HG02852 (cell line): ENCODE results near the gene ZNF385D.

Experiments used
- ATAC-seq: cut with Tn5 transposase; IDR thresholded peaks from one replicate; pipeline ENCODE4 v1.9.1; 2021; ENCODE audit warnings: mild to moderate bottlenecking, moderate library complexity; ENCODE audit not compliant: unreplicated experiment

The ZNF385D gene

DNA sequence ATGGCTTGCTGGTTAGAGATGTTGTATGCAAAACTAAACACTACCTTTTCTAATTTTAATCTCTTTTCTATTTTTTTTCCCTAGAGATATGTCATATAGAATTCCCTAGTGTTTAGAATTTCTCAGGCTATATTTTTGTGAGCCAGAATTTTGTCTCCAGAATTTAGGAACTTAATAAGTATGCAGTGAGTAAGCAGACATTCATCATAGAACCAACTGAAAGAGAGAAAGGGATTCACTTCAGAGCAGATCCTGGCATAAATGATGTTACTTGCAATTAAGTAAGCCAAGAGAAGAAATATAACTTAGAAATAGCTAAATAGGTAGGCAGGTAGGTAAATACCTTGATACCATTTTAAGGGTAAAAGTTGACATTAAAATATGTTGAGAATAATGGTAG is 288.9 kb downstream of the ZNF385D start:
- no peak for ATAC-seq

DNA sequence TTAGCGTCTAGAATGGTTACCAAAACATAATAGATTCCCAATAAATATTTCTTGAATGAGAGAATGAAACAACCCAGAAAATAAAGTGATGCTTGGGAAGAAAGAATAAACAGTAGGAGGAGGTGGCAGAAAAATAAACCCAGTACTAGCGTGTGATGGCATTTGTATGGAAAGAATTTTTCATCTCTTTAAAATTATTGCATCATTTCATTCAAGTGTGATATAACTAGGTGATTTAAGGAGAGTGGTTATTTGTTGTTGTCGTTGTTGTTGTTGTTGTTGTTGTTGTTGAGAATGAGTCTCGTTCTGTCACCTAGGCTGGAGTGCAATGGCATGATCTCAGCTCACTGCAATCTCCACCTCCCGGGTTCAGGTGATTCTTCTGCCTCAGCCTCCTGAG is 293.9 kb downstream of the ZNF385D start:
- ATAC-seq = no peak

DNA sequence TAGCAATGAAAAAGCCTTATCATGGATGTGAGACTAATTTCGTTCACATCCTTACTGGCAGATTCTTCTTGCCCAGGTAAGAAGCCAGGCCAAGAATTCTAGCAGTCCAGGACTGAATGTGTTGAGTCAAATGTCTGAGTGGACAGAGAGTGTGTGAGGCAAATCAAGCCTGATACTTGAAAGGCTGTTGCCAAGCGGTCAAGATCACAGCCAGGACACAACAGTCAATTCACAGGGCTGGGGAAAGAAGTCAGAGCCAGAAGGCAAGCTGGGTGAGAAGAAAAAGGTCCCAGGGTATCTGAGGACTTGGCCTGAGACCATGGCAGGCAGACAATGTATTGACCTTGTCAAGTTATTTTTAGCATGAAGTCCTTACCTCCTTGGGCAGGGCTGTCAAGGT is 301.3 kb downstream of the ZNF385D start:
- ATAC-seq = no peak

DNA sequence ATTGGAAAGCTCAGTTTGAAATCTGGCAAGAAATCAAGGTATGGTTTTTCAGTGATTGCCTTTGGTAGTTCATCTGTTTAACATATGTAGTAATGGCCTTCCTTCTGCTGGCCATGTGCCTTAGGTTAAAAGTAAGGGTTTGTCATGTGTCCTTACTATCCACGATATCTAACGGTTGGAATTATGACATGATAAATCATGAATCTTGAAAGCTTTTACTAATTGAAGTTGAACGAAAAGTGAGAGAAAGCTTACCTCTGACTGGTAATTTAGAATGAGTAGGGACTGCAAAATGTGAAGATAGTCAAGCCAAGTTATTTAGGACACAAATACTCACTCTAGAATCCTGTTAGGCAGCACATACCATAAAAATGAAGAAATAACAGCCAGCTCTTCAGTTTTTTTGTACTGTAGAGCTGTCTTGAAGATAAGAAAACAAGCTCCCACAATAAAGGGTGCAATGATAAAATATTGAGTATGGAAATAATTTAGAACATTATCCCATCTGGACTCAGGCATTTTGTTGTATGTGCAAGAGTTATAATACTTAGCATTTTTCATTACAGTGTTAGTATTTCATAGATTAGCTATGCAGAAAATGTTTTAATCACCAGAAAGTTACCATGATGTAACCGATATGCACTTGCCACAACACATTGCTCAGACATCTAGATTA is 303.4 kb downstream of the ZNF385D start:
- no peak for ATAC-seq

DNA sequence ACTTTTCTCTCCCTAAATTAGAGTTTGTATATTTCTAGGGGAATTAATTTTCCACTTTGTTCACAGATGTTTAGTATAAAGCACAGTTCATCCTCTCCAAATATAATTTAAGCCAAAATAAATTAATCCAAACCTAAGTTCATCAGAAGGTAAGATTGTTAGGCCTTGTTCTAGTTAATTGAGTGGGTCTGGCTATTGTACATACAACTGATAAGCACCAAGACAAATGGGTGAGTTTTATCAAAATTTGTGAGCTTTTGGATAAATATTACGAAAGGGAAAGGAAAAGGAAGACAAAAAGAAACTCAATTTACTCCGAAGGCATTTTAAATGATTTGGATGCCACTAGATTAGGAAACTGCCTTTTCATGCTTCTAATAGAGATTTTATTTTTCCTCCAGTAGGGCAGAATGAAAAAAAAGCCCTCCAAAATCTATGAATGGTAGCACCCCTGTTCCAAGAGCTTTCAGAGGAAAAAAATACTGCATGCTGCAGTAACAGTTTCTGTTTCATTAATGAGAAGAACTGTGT is 304.0 kb downstream of the ZNF385D start:
- ATAC-seq = no peak

DNA sequence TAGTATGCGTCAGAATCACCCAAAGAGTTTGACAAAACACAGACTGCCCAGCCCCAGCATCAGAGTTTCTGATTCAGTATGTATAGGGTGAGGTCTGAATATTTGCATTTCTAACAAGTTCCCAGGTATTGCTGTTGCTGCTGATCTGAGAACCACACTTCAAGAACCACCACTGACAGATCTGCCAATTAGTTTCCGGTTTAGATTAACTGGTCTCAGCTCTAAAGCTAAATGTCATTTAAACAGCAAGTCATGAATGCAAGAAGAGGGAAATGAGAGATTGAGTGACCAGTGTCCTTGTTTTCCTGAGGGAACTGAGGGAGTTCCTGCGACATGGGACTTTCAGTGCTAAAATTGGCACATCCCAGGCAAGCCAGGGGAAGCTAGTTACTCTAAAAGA is 305.0 kb downstream of the ZNF385D start:
- ATAC-seq = peak; percentile 71

DNA sequence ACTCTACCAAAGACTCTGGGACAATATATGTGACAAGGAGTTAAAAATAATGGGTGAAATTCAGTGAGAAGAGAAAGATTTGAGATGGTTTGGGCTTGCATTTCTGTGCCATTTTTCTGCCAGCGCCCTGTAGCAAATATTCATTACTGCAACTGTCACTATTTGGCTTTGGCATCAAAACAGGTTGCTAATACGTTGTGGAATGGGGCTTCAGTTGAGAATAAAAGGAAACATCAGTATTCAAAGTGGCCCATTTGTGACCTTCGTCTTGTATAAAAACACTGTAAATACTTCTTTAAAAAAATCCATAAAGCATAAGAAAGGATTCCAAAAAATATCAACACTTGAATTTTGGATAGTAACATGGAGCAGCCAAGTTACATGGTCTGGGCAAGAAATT is 309.2 kb downstream of the ZNF385D start:
- ATAC-seq = no peak

DNA sequence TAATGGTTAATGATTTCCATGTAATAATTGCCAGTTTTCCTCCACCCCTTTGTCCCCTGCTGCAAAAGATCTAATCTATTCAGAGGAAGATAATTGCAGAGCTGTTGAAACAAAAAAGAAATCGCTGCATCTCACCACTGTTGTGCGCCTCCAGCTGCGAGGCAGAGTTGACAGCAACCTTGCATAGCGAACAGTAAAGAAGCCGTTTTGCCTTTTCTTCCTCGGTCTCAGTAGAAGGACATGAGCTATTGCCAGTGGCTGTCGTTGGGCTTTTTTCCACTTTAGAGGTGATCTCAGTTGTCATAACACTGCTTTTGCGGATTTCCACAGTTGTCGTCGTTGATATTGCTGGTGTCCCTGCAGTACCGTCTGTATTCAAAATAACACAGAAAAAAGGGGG is 314.2 kb downstream of the ZNF385D start:
- ATAC-seq = no peak

DNA sequence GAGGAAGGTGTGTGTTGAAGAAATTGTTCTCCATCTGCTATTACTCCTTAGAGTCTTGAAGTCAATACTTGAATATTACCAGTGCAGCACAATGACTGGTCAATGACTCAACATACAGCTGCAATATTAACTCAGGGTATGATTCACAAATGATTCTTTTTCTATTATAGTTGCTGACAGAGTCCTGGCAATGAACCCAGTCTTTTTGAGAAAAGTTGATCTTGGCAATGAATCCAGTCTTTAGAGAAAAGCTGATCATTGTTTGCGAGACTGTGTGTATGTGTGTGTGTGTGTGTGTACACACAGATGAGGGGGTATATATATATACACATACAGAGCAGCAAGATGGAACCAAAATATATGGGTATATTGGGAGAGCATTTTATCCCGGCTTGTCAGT is 315.1 kb downstream of the ZNF385D start:
- ATAC-seq = no peak

DNA sequence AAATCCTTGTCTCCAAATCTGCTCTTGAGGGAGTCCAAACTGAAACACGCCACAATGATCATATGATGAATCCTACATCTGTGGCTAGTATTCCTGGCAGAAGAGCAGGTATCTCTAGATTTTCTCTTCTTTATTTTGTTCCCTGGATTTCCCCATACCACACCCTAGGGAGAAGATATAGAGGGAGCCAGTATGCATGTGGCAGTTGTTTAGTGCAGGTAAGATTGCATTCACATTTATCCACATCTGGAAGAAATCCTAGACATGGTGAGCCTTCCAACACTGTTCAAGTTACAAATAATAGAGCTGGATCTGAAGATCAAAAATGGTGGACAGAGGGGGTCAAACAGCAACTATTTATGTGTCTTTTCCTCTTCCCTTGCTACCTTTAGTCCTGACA is 316.7 kb downstream of the ZNF385D start:
- no peak for ATAC-seq

DNA sequence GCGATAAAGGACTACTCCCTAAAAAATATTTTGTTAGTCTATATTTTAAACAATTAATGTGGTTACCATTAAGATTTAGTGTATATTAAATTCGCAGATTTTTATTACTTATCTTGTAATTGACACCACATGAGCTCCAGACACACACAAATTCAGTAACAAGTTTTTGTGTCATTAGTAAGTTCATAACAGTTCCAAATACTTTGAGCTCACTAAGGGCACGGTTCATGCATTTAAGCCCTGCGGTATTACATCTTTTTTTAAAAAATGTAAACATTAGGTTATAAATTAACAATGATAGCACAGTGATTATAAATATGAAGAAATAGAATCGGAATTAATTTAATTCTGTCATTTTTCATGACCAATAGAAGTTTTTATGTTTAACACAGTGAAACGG is 317.3 kb downstream of the ZNF385D start:
- ATAC-seq = no peak

DNA sequence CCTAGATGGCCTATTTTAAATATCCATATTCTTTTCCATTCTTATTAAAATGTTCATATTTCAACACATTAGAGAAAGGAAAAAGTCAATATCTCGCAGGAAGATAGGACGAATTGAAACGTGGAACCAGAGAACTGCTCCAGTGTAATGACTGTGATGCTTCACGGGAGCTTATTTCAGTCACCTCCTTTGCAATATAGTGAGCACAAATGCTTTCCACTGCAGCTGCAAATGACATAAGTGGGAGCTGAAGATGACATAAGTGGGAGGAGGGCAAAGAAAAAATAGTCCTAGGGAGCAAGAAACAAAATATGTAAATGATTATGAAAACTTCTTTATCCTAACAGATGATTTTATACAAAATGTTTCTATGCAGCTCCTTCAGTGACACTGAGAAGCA is 324.1 kb downstream of the ZNF385D start:
- ATAC-seq = no peak

DNA sequence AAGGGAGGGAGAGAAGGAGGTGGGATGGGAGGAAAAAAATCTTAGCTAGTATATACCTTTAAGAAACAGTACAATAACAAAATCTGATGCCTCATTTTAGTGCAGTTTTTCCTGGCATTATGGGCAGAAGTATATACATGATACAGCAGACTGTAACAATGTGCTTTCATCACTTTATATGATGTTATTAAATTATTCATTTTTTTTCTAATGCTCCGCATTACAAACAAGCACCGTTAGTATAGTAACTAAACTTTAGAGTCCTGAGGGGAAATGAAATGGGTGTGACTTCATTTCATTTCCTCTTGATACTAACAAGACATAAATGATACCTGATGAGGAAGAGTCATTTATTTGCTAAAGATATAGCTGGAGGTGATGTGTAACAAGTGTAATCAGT is 325.3 kb downstream of the ZNF385D start:
- no peak for ATAC-seq

DNA sequence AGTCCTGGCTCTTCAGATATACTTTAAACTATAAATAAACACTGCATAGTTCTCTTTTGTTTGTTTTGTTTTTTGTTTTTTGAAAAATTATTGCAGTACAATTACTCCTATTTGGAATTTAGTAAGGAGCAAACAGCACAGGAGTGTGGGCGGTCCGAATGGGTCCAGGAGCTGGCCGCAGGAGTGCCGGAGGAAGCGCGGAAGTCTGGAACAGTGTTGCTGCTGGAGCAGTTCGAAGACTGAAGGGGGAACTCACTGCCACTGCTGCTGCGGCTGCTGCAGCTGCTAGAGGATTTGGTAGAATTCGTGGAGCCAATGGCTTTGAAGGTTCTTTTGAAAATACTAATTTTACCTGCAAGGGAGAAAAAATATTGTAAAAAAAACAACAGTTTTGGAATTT is 329.9 kb downstream of the ZNF385D start:
- no peak for ATAC-seq

DNA sequence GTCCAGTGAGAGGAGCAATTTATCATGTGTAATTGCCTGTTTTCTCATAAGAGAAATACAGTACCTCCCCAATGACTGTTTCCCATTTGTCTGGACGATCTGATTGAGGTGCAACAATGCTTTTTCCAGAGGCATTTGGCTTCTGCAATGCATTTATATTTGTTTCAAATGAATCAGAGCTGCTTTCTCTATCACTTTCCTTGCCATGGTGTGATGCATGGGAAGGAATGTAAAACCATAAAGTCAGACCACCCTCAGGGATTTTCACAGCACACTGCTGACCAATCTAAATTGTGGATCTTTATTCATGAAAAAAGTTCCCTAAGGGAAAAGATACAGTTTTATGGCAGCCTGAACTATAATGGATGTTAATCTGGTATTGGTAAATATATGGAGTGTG is 333.0 kb downstream of the ZNF385D start:
- no peak for ATAC-seq

DNA sequence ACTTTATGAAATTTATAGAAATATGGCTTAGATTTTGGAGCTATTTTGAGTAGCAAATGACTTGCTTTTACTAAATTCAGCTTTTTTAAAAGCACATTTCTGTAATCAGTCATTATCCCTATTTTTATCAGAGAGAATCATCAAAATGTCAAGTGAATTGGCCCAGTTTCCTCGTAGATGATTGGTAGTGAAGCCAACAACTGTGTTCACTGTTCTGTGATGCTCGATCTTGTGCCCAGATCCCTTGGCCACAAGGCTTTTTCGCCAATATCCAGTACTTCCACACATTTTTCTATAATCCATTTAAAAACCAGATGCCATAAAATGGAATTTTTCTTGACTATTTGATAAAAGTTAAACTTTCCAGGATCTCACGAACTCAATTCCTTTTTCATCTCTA is 336.5 kb downstream of the ZNF385D start:
- ATAC-seq = no peak

DNA sequence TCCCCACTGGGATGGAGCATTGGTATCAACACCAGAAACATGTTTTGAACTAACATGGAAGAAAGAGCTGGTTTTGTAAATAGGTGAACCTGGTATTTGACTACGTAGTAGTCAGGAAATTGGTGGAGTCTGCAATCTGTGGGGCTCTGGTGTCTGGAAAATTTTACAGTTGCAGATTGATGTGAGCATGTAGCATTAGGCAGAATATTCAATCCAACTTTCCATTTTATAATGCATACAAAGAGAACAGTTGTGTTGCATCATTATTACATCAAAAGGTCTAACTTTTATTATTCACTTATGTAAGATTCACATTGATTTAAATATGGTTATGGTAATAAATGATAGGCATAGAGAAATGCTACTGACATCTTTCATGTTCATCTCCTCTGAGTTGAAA is 340.0 kb downstream of the ZNF385D start:
- no peak for ATAC-seq

DNA sequence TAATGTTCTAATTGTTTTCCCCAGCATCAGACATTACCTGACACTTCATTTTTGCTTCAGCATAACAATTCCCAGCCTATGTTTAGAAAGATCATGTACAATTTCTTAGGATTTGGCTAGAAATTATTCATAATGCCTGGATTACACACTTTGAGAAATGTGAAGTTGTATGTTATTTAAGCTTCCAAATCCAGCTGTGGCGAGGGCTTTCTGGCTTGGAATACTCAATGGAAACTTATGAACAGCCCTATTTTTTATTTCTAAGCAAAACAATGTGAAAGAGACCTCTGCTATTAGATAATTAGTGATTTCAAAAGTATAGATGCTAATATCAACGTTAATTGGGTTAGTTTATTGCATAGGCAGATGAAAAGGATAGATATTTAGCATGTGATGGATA is 341.6 kb downstream of the ZNF385D start:
- no peak for ATAC-seq

DNA sequence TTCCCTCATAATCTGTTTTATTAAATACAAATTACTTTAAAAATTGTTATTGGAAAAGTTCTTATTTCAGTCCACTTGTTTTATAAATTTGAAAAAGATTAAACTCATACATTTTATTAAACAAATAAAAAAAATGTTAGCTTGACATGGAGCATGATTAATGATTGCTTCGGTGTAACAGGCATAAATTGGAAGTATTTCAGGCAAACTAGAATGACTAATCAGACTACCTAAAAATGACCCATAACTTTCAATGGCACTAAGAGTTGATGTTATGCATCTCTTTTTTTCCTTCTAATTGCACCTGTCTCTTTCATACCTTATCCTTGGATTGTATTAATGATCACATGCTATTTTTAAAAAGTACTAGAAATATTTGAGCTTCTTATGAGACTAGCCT is 343.3 kb downstream of the ZNF385D start:
- no peak for ATAC-seq

DNA sequence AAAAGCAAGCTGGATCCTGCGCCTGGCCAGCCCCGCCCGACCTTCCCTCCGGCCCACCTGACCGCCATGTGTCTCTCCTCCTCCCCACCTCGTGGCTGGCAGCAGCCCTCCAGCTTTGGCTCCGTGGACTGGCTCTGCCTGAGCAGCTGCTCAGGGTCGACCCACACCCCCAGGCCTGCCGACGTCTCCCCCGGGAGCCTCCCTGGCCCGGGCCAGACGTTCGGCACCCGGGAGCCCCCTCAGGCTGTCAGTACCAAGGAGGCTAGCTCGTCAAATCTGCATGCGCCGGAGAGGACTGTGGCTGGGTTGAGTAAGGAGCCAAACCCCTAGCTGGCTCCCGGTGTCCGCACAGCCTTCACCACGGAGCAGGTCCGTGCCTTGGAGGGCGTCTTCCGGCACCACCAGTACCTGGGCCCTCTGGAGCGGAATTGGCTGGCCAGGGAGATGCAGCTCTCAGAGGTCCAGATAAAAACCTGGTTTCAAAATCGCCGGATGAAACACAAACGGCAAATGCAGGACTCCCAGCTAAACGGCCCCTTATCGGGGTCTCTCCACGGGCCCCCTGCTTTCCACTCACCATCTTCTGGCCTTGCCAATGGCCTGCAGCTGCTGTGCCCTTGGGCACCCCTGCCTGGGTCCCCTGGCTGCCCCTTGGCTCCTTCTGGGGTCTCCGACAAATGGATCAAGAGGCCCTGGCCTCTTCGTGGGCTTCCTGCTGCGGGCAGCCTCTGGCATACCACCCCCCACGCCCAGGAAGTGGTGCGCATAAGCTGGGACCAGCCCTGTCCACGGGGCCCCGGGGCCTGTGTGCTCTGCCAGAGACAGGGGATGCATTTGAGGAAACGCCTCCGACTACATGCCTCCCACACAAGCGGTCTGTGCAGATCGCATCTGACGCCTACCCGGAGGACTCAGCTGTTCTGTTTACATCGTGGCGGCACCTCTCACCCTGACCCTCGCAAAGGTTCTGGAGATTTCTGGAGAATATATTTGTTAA is 345.0 kb downstream of the ZNF385D start:
- no peak for ATAC-seq

DNA sequence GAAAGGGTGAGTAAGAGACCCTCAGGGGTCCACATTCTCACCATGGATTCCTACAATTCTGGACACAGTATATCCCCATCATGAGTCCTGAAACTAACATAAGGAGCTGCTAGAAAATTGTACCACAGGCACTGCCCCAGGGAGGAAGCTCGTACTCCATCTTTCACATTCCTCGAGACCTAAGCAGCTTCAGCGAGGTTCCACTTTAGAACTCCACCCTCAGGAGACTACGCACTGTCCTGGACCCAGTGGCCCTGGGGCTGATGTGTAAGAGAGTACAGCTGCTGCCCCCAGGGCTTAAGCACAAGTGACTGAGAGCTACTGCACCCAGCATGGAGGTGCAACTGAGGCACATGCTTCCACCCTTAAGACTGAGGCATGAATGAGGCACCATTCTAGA is 352.5 kb downstream of the ZNF385D start:
- ATAC-seq = no peak

DNA sequence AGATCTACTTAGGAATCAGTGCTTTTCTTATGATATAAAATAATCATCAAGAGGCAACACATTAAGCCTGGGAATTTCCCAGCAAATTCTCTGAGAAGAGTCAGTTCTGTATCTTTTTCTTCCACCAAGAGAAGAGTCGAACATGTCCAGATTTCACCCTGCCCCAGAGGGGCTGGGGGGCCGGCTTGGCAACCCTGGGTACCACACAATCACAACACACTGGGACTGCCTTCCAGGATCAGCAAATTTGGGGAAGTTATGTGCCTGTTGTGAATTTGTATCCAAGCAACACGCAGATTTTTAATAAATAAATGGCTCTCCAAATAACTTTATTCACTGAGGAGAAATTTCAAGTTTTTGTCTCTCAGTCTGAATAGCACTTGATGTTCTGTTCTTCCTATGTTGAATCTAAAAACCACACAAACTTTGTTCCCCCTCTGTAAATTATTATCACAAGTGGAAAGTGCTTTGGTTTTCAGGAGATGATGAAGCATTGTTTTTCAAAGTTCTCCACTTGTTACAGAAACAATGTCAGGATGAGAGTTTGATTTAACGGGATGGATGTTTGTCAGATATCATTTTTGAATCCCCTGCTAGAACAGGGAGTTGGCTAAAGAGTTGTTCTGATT is 357.2 kb downstream of the ZNF385D start:
- ATAC-seq = no peak
